RWPE1 (cell line): ENCODE measurements around the gene HRH2.

Source experiments
- CTCF ChIA-PET: fragments of 350-600 bp; sonication (Branson Sonifier 250); formaldehyde crosslinking; extraction: SDS; loops from one replicate; lab custom pipeline; 2021; lab: Yijun Ruan, JAX
- POLR2A ChIA-PET: fragments of 400-600 bp; formaldehyde crosslinking; extraction: SDS; loops from one replicate; lab custom pipeline; 2020; ENCODE audit warnings: antibody characterized with exemption; ENCODE audit not compliant: low non-redundant PET; lab: Yijun Ruan, JAX
- DNase-seq: peaks from one replicate; pipeline ENCODE4 v3.0.0; 2012; ENCODE audit warnings: low spot score
- H3K27ac ChIP-seq: fragments of 450-650 bp; 2 replicates; pipeline ENCODE4 v1.5.1; 2017
- TF ChIP-seq, protein P1 (sequence below): fragments of 450-650 bp; conservative IDR thresholded peaks from 2 replicates; pipeline ENCODE4 v1.5.1; 2017; ENCODE audit warnings: low read depth, mild to moderate bottlenecking

The HRH2 gene, protein sequence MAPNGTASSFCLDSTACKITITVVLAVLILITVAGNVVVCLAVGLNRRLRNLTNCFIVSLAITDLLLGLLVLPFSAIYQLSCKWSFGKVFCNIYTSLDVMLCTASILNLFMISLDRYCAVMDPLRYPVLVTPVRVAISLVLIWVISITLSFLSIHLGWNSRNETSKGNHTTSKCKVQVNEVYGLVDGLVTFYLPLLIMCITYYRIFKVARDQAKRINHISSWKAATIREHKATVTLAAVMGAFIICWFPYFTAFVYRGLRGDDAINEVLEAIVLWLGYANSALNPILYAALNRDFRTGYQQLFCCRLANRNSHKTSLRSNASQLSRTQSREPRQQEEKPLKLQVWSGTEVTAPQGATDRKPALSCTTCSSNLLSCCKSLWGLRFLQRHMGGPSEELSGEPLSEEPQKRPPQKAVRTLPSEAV

GRCh38 chr5:175657593-175658271, at the start of gene HRH2:
HRH2 (plus strand) TSS chr5:175658071; CDS start chr5:175683234, 25,163 bp downstream.
- ChIA-PET CTCF (no interaction called here), POLR2A (no interaction called here)
- TF ChIP-seq, protein P1, sequence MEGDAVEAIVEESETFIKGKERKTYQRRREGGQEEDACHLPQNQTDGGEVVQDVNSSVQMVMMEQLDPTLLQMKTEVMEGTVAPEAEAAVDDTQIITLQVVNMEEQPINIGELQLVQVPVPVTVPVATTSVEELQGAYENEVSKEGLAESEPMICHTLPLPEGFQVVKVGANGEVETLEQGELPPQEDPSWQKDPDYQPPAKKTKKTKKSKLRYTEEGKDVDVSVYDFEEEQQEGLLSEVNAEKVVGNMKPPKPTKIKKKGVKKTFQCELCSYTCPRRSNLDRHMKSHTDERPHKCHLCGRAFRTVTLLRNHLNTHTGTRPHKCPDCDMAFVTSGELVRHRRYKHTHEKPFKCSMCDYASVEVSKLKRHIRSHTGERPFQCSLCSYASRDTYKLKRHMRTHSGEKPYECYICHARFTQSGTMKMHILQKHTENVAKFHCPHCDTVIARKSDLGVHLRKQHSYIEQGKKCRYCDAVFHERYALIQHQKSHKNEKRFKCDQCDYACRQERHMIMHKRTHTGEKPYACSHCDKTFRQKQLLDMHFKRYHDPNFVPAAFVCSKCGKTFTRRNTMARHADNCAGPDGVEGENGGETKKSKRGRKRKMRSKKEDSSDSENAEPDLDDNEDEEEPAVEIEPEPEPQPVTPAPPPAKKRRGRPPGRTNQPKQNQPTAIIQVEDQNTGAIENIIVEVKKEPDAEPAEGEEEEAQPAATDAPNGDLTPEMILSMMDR: no peak
- no peak for DNase-seq
- no peak within 1 kb of the TSS for H3K27ac ChIP-seq

DNA sequence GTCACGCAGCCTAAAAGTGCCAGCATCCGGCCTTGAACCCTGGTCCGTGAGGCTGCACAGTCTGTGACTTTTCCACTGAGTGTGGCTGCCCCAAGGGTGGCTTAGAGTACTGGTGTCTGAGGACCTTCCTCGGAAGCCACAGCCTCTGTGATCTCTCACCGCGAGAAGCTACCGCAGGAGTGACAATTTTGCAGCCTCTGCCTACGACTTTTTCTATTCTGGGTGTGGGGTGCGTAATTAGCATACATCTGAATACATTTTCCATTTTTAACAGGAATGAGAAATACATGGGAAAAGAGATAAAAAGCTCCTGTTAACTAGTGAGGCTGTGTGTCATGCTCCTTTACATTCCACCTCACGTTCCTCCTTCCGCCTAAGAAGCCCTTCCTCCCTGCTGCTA, 48.3 kb upstream of the HRH2 start:
- CTCF ChIA-PET: no interaction called here
- H3K27ac ChIP-seq: no peak overlapping the region
- no peak for DNase-seq
- POLR2A ChIA-PET: no interaction called here
- TF ChIP-seq, protein P1: no peak

- no peak for DNase-seq
- TF ChIP-seq, protein P1: no peak
- H3K27ac ChIP-seq: no peak overlapping the region
- ChIA-PET POLR2A (interaction anchor here (0.6 kb wide), 1 partner anchor 13 kb away, joined by 3 read pairs; no protein-coding TSS in a partner anchor), CTCF (no interaction called here)
Observed at GRCh38 chr5:175610381-175610780, 47.5 kb upstream of the HRH2 start.

DNA sequence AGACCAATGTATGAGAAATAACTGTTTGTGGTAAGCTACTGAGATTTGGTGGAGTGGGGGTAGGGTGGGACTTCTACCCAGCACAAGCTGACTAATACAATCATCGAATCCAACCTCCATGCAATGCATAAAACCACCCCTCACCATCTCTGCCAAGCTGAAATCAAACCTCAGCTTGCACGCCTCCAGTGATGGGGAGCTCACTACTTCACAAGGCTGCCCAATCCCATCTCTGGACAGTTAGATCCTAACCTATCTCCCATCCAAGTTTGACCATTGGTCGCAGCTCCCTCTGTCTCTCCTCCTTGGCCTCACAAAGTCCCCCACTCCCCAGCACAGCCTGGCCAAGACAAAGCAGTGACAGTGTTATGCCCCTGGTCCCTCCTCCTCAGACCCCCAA, 47.0 kb upstream of the HRH2 start:
- DNase-seq: no peak
- ChIA-PET POLR2A (no interaction called here), CTCF (no interaction called here)
- TF ChIP-seq, protein P1: no peak
- no peak overlapping the region for H3K27ac ChIP-seq

- POLR2A ChIA-PET: no interaction called here
- TF ChIP-seq, protein P1: no peak
- CTCF ChIA-PET: no interaction called here
- DNase-seq: no peak
- H3K27ac ChIP-seq: no peak overlapping the region
Observed at GRCh38 chr5:175614223-175614815, 43.6 kb upstream of the HRH2 start.

DNA sequence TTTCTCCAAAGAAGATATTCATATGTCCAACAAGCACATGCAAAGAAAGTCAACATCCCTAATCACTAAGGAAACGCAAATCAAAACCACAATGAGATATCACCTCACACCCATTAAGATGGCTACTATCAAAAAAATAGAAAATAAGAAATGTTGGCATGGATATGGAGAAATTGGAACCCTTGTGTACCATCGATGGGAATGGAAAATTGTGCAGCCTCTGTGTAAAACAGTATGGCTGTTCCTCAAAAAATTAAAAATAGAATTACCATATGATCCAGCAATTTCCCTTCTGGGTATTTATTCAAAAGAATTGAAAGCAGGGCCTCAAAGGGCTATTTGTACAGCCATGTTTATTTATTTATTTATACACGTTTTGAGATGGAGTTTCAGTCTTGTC, 43.0 kb upstream of the HRH2 start:
- ChIA-PET POLR2A (no interaction called here), CTCF (no interaction called here)
- TF ChIP-seq, protein P1: no peak
- no peak for DNase-seq
- no peak overlapping the region for H3K27ac ChIP-seq
